GM12872 (cell line): ENCODE data around the gene PLXNA4.

Source experiments
- CTCF ChIP-seq: IDR thresholded peaks from 3 replicates; pipeline ENCODE4 v1.5.1; 2011; ENCODE audit warnings: low read depth, mild to moderate bottlenecking, low read length, moderate library complexity; ENCODE audit not compliant: insufficient read depth

The PLXNA4 gene

GRCh38 chr7:132393789-132394261 is 182.4 kb downstream of the PLXNA4 start:
- TF ChIP-seq CTCF: no peak

GRCh38 chr7:132392713-132393112 is 183.6 kb downstream of the PLXNA4 start:
- TF ChIP-seq CTCF: no peak

GRCh38 chr7:132390705-132391104 is 185.6 kb downstream of the PLXNA4 start:
- TF ChIP-seq CTCF: no peak

GRCh38 chr7:132388688-132389087 is 187.6 kb downstream of the PLXNA4 start:
- TF ChIP-seq CTCF: no peak

GRCh38 chr7:132387596-132387995 is 188.7 kb downstream of the PLXNA4 start:
- no peak for TF ChIP-seq CTCF

GRCh38 chr7:132386201-132386681 is 190.0 kb downstream of the PLXNA4 start:
- TF ChIP-seq CTCF: no peak

- no peak for TF ChIP-seq CTCF
Measured at GRCh38 chr7:132383962-132384361, 192.3 kb downstream of the PLXNA4 start.
